Esophagus squamous epithelium (tissue), 4 donors: ENCODE results near the gene PRIM2.
"Not testable (repeated sequence)": the region's sequence is repeated elsewhere in the genome, so short reads cannot be mapped to it uniquely, and the experiment has no call there.

Experiments
- CTCF ChIP-seq, 6 experiments: fragments of 450-650 bp in 4 of 6; fragments of 200-600 bp in 2 of 6; sonication (generic) in 2 of 6; IDR thresholded peaks; one replicate each; pipeline ENCODE4 v1.5.1; 2016 to 2019; ENCODE audit warnings: antibody characterized with exemption in 6 of 6, mild to moderate bottlenecking in 4 of 6, moderate library complexity in 4 of 6
- POLR2A ChIP-seq, 4 donors: fragments of 450-650 bp; IDR thresholded peaks; one replicate each; pipeline ENCODE4 v1.6.1; 2017; ENCODE audit warnings: antibody characterized with exemption in 4 of 4, mild to moderate bottlenecking in 4 of 4, moderate library complexity in 3 of 4

- TF ChIP-seq CTCF, POLR2A (IDR thresholded peaks at IDR 0.05): not testable (repeated sequence)
Observed at GRCh38 chr6:57374764-57375163, 57.3 kb downstream of the PRIM2 start.
